Measurements from ENCODE around the gene NR6A1.

Gene NR6A1

DNA sequence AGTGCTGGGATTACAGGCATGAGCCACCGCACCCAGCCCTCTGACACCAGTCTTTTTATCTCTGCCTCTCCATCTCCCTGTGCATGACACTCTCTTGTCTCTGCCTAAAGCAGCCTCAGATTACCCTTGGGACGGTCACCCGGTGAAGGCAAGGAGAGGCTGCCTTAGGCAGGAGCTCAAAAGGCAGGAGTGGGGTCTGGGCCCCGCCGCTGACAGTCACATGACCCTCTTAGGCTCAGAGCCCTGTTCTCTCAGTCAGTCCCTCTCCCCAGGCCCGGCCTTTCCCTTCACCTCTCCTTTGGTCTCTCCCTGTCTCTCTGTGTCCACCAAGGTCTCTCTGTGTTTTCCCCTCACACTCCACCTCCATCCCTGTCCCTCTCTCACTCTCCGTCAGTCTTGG lies 298.3 kb downstream of the NR6A1 start:
- POLR2A ChIA-PET: interaction anchor here (0.5 kb wide), 1 partner anchor 1915 kb away, joined by 10 read pairs; no protein-coding TSS in a partner anchor
- TF ChIP-seq, protein P1, sequence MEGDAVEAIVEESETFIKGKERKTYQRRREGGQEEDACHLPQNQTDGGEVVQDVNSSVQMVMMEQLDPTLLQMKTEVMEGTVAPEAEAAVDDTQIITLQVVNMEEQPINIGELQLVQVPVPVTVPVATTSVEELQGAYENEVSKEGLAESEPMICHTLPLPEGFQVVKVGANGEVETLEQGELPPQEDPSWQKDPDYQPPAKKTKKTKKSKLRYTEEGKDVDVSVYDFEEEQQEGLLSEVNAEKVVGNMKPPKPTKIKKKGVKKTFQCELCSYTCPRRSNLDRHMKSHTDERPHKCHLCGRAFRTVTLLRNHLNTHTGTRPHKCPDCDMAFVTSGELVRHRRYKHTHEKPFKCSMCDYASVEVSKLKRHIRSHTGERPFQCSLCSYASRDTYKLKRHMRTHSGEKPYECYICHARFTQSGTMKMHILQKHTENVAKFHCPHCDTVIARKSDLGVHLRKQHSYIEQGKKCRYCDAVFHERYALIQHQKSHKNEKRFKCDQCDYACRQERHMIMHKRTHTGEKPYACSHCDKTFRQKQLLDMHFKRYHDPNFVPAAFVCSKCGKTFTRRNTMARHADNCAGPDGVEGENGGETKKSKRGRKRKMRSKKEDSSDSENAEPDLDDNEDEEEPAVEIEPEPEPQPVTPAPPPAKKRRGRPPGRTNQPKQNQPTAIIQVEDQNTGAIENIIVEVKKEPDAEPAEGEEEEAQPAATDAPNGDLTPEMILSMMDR (IDR thresholded peaks at IDR 0.05; ENCODE audit: control extremely low read depth, extremely low read depth, low read depth, missing control alignments): no peak
- DNase-seq (ENCODE audit: extremely low spot score): no peak
- CTCF ChIA-PET: no interaction called here

DNA sequence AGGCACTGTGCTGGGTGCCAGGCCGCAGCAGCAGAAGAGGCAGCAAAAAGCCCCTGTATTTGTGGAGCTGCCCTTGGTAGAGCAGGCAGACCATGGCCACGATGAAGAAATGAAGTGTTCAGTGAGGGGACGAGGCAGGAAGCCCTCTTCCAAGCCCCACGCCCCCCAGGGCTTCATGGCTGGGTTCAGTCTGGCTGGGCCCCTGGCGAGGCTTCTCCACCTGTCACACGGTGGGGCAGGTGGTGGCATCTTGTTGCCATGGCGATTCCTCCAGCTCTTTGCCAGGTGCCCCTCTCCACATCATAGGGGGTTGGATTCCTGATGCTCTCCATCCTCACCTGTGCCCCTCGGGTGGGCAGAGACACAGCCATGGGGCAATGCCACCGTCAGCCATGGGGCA lies 299.4 kb downstream of the NR6A1 start:
- DNase-seq (ENCODE audit: extremely low spot score): no peak
- POLR2A ChIA-PET: no interaction called here
- TF ChIP-seq, protein P1 (IDR thresholded peaks at IDR 0.05; ENCODE audit: control extremely low read depth, extremely low read depth, low read depth, missing control alignments): no peak
- CTCF ChIA-PET: interaction anchor here (1.8 kb wide), 1 partner anchor 9 kb away, joined by 4 read pairs; no protein-coding TSS in a partner anchor

DNA sequence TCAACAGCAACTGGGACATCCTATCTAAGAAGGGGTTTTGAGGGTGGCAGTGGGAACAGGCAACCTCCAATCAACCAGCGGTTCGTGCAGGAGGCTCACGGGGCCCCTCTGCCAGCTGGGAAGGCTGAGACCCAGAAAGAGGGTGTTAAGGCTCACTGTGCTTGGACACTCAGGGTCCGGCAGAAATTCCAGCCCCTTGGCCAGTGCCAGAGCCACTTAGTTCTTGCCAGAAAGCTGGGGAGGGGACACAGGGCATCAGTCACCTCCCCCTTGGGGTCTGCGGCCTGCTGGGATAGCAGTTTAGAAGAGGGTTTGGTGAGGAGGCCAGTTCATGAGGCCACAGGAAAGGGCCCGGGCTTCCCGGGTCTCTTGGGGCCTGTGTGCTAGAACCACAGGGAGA lies 300.4 kb downstream of the NR6A1 start:
- CTCF ChIA-PET: interaction anchor here (1.8 kb wide), 1 partner anchor 10 kb away, joined by 4 read pairs; no protein-coding TSS in a partner anchor
- POLR2A ChIA-PET: no interaction called here
- DNase-seq (ENCODE audit: extremely low spot score): no peak
- TF ChIP-seq, protein P1 (IDR thresholded peaks at IDR 0.05; ENCODE audit: control extremely low read depth, extremely low read depth, low read depth, missing control alignments): no peak

DNA sequence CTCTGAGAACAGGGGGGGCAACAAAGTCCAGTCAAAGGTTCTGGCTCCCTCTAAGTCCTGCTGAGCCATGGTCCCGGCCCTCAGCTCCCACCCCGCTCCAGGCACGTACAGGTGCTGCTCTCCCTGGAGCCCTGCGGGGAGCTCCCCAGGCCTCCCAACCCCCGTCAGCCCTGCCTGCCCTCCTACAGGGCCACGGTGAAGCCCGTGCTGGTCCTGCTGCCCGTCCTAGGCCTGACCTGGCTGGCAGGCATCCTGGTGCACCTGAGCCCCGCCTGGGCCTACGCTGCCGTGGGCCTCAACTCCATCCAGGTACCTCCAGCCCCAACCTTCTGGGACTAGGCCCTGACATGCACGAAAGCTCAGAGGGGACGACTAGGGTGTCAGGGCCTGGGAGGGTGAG lies 300.8 kb downstream of the NR6A1 start:
- ChIA-PET CTCF (interaction anchor here (1.8 kb wide), 1 partner anchor 11 kb away, joined by 4 read pairs; no protein-coding TSS in a partner anchor), POLR2A (no interaction called here)
- TF ChIP-seq, protein P1 (IDR thresholded peaks at IDR 0.05; ENCODE audit: control extremely low read depth, extremely low read depth, low read depth, missing control alignments): no peak
- no peak for DNase-seq (ENCODE audit: extremely low spot score)

DNA sequence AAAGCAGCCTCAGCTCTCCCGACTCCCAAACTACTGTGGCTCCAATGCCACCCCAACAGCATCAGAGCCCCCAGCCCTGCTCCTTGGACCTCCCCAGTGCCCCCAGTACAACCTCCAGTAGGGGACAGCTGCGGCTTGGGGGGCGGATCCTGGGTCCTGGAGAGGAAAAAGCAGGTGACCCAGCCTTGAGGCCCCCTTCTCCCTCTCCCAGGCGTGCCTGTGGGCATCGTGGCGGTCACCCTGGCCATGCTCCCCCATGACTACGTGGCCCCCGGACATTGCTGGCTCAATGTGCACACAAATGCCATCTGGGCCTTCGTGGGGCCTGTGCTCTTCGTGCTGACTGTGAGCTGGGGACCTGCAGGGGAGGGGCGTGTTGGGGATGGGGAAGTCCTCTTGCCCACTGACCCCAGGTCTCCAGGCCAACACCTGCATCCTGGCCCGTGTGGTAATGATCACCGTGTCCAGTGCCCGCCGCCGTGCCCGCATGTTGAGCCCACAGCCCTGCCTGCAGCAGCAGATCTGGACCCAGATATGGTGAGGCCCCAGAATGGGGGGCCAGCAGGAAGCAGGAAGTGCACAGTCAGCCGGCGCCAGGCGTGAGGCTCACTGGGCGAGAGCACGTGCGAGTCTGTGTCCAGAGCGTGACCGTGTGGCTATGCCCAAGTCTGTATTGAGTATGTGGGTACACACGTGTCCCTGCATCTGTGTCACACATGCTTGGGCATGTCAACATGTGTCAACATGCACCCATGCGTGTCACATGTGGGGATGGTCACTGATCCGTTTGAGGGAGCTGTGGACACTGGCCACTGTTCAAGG lies 301.9 kb downstream of the NR6A1 start:
- TF ChIP-seq, protein P1 (IDR thresholded peaks at IDR 0.05; ENCODE audit: control extremely low read depth, extremely low read depth, low read depth, missing control alignments): no peak
- CTCF ChIA-PET: interaction anchor here (1.3 kb wide), 1 partner anchor 68 kb away, joined by 4 read pairs; no protein-coding TSS in a partner anchor

DNA sequence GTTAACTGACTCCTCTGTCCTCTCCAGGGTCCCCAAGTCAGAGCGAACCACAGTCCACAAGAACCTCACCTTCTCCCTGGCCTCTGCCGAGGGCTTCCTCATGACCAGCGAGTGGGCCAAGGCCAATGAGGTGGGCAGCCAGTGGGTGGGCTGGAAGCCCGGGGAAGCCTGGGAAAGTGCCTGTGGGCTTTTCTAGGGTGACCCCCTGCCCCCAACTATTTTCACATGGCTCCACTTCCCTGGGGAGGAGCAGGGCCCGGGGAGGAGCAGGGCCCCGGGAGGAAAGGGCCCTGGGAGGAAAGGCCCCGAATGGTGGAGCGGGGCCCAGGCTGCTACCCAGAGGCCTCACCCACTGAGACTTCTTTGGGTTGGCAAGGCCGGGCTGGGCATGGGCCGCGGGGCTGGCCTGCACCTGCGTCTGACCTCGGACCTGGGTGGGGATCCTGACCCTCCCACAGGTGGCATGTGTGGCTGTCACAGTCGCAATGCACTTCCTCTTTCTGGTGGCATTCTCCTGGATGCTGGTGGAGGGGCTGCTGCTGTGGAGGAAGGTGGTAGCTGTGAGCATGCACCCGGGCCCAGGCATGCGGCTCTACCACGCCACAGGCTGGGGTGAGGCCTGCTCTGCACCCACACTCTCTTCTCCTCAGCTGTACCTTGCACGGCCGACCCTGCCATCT lies 302.9 kb downstream of the NR6A1 start:
- POLR2A ChIA-PET: no interaction called here
- no peak for DNase-seq (ENCODE audit: extremely low spot score)
- TF ChIP-seq, protein P1 (IDR thresholded peaks at IDR 0.05; ENCODE audit: control extremely low read depth, extremely low read depth, low read depth, missing control alignments): no peak
- CTCF ChIA-PET: interaction anchor here (1.3 kb wide), 1 partner anchor 69 kb away, joined by 4 read pairs; no protein-coding TSS in a partner anchor

More for the DNA sequence above, 301.9 kb downstream of the NR6A1 start:
- no peak for DNase-seq (ENCODE audit: extremely low spot score)
- POLR2A ChIA-PET: no interaction called here
